Panc1 (cell line): ENCODE results near the gene ANKRD40. TPM values are rescaled to one million over a fixed set of nuclear protein-coding genes. Genes with fewer than 3 reads are reported as not detected.

Experiments used
- ATAC-seq: fragments of 200-7000 bp; cut with Tn5 transposase; 2 replicates; pipeline ENCODE4 v1.9.1; 2020; ENCODE audit warnings: mild to moderate bottlenecking, moderate library complexity
- BruUV-seq: library from RNA; stranded (reverse); fragments of 400-500 nt; replicated peaks from 2 replicates; lab custom pipeline; 2021; lab: Mats Ljungman, UMichigan
- CTCF ChIA-PET: fragments of 300-600 bp; sonication (Branson Sonifier 250); formaldehyde crosslinking; loops from one replicate; lab custom pipeline; 2022; ENCODE audit warnings: antibody characterized with exemption; lab: Charles Lee
- POLR2A ChIA-PET: fragments of 300-600 bp; sonication (Branson Sonifier 250); formaldehyde crosslinking; loops from one replicate; lab custom pipeline; 2022; ENCODE audit warnings: antibody characterized with exemption; lab: Charles Lee
- DNase-seq: peaks from one replicate; pipeline ENCODE4 v3.0.0-alpha.2; 2010; ENCODE audit warnings: low read depth, low spot score
- H3K27ac ChIP-seq: 2 replicates; pipeline ENCODE4 v1.5.1; 2011; ENCODE audit warnings: mild to moderate bottlenecking, low read length, inconsistent platforms
- H3K27me3 ChIP-seq: fragments of 200-500 bp; sonication (Bioruptor generic); 2 replicates; pipeline ENCODE4 v1.6.0; 2014; ENCODE audit warnings: low read length, inconsistent platforms; ENCODE audit not compliant: control insufficient read depth, insufficient read depth
- H3K36me3 ChIP-seq: fragments of 200-500 bp; sonication (Bioruptor generic); 2 replicates; pipeline ENCODE4 v1.5.1; 2014; ENCODE audit warnings: inconsistent platforms, mild to moderate bottlenecking, low read length, moderate library complexity; ENCODE audit not compliant: control insufficient read depth, insufficient read depth
- H3K4me1 ChIP-seq: 2 replicates; pipeline ENCODE4 v1.5.1; 2011; ENCODE audit warnings: inconsistent platforms, mild to moderate bottlenecking, low read length, moderate library complexity; ENCODE audit not compliant: control insufficient read depth, insufficient read depth
- H3K4me3 ChIP-seq, 2 experiments: 2 replicates each; pipeline ENCODE4 v1.5.1; 2011 to 2012; ENCODE audit warnings: low read depth in 2 of 2, low read length in 2 of 2, mild to moderate bottlenecking in 2 of 2, inconsistent platforms in 1 of 2, moderate library complexity in 1 of 2
- H3K9me3 ChIP-seq: fragments of 200-500 bp; sonication (Bioruptor generic); 2 replicates; pipeline ENCODE4 v1.5.1; 2014; ENCODE audit warnings: low read depth, mild to moderate bottlenecking, inconsistent platforms, low read length, moderate library complexity; ENCODE audit not compliant: control insufficient read depth, insufficient read depth
- POLR2AphosphoS5 ChIP-seq: IDR thresholded peaks from 2 replicates; pipeline ENCODE4 v1.6.1; 2012; ENCODE audit warnings: mild to moderate bottlenecking, low read depth, low read length, moderate library complexity
- SIN3A ChIP-seq: IDR thresholded peaks from 2 replicates; pipeline ENCODE4 v1.6.1; 2012; ENCODE audit warnings: low read depth, mild to moderate bottlenecking, low read length, moderate library complexity, borderline replicate concordance; ENCODE audit not compliant: insufficient read depth
- TCF7L2 ChIP-seq: IDR thresholded peaks from 2 replicates; pipeline ENCODE4 v1.6.1; 2011; ENCODE audit warnings: mild to moderate bottlenecking, low read depth, low read length, inconsistent platforms
- in situ Hi-C: cut with HindIII; loops from 2 replicates; pipeline ENCODE4 v1.10.0; 2016; ENCODE audit warnings: low sequenced_read_pairs, low pct_unique_long_range_greater_than_20kb
- intact Hi-C: fragments of 100-400 bp; cut with micrococcal nuclease; formaldehyde crosslinking; loops from one replicate; pipeline ENCODE4 v1.10.0; 2022; ENCODE audit not compliant: unreplicated experiment
- total RNA-seq: library from RNA; stranded (reverse); gene quantifications from one replicate; pipeline ENCODE4 v1.2.1, GENCODE V29; 2021; ENCODE audit not compliant: unreplicated experiment
- TF ChIP-seq, protein P1 (sequence below), 2 experiments: IDR thresholded peaks; 2 replicates each; pipeline ENCODE4 v1.6.1; 2011 to 2012; ENCODE audit warnings: low read depth in 2 of 2, control low read depth in 1 of 2, low read length in 1 of 2, mild to moderate bottlenecking in 1 of 2, moderate library complexity in 1 of 2; ENCODE audit not compliant: insufficient read depth in 1 of 2
- TF ChIP-seq, protein P2 (sequence below): fragments of 450-650 bp; IDR thresholded peaks from 2 replicates; pipeline ENCODE4 v1.5.1; 2017; ENCODE audit warnings: mild to moderate bottlenecking

Gene ANKRD40
- total RNA-seq, 1 experiment from 2014 or later: 57.2 TPM

DNA sequence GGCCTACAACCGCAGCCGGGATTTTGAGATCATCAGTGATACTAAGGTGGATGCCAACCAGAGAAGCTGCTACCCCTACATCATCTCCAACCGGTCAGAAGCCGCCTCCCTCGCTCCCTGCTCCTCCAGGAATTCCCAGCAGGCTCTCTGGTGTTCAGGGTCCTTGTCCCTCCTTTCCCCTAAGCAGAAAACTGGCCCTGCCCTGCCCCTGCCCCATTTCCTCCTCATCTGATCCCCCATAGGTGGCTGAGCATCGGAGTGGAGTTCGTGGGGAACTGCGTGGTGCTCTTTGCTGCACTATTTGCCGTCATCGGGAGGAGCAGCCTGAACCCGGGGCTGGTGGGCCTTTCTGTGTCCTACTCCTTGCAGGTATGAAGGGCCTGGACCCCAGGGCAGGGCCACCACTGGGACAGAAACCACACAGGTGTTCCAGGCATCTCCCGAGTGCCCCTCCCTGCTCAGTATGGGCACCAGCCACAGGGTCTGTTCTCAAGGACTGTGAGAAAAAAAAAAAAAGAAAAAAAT lies 29.8 kb downstream of the ANKRD40 start:
- intact Hi-C loops: no loop called here
- no peak overlapping the region for H3K4me3 ChIP-seq
- in situ Hi-C loops: no loop called here
- H3K27me3 ChIP-seq: no peaks in the 10 kb centered on the region
- no peak overlapping the region; the same call in 1 of the 2 replicates for H3K27ac ChIP-seq
- POLR2A ChIA-PET: interaction anchor here (0.7 kb wide), 1 partner anchor 77 kb away, joined by 4 read pairs; no protein-coding TSS in a partner anchor
- H3K4me1 ChIP-seq: peaks cover 9% of the 10 kb centered on the region
- no TSS peak for BruUV-seq
- H3K36me3 ChIP-seq: no peaks in the 10 kb centered on the region
- TF ChIP-seq SIN3A: no peak
- no peak for TF ChIP-seq POLR2AphosphoS5
- TF ChIP-seq TCF7L2: no peak
- TF ChIP-seq, protein P1, sequence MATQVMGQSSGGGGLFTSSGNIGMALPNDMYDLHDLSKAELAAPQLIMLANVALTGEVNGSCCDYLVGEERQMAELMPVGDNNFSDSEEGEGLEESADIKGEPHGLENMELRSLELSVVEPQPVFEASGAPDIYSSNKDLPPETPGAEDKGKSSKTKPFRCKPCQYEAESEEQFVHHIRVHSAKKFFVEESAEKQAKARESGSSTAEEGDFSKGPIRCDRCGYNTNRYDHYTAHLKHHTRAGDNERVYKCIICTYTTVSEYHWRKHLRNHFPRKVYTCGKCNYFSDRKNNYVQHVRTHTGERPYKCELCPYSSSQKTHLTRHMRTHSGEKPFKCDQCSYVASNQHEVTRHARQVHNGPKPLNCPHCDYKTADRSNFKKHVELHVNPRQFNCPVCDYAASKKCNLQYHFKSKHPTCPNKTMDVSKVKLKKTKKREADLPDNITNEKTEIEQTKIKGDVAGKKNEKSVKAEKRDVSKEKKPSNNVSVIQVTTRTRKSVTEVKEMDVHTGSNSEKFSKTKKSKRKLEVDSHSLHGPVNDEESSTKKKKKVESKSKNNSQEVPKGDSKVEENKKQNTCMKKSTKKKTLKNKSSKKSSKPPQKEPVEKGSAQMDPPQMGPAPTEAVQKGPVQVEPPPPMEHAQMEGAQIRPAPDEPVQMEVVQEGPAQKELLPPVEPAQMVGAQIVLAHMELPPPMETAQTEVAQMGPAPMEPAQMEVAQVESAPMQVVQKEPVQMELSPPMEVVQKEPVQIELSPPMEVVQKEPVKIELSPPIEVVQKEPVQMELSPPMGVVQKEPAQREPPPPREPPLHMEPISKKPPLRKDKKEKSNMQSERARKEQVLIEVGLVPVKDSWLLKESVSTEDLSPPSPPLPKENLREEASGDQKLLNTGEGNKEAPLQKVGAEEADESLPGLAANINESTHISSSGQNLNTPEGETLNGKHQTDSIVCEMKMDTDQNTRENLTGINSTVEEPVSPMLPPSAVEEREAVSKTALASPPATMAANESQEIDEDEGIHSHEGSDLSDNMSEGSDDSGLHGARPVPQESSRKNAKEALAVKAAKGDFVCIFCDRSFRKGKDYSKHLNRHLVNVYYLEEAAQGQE (IDR thresholded peaks at IDR 0.05; ENCODE audit: insufficient read depth in 1 of 2, low read depth in 2 of 2, low read length in 1 of 2): no peak
- TF ChIP-seq, protein P2, sequence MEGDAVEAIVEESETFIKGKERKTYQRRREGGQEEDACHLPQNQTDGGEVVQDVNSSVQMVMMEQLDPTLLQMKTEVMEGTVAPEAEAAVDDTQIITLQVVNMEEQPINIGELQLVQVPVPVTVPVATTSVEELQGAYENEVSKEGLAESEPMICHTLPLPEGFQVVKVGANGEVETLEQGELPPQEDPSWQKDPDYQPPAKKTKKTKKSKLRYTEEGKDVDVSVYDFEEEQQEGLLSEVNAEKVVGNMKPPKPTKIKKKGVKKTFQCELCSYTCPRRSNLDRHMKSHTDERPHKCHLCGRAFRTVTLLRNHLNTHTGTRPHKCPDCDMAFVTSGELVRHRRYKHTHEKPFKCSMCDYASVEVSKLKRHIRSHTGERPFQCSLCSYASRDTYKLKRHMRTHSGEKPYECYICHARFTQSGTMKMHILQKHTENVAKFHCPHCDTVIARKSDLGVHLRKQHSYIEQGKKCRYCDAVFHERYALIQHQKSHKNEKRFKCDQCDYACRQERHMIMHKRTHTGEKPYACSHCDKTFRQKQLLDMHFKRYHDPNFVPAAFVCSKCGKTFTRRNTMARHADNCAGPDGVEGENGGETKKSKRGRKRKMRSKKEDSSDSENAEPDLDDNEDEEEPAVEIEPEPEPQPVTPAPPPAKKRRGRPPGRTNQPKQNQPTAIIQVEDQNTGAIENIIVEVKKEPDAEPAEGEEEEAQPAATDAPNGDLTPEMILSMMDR: no peak
- no peak for ATAC-seq
- DNase-seq: no peak
- H3K9me3 ChIP-seq: no peaks in the 10 kb centered on the region
- CTCF ChIA-PET: interaction anchor here (0.7 kb wide), 1 partner anchor 14 kb away, joined by 3 read pairs; no protein-coding TSS in a partner anchor

DNA sequence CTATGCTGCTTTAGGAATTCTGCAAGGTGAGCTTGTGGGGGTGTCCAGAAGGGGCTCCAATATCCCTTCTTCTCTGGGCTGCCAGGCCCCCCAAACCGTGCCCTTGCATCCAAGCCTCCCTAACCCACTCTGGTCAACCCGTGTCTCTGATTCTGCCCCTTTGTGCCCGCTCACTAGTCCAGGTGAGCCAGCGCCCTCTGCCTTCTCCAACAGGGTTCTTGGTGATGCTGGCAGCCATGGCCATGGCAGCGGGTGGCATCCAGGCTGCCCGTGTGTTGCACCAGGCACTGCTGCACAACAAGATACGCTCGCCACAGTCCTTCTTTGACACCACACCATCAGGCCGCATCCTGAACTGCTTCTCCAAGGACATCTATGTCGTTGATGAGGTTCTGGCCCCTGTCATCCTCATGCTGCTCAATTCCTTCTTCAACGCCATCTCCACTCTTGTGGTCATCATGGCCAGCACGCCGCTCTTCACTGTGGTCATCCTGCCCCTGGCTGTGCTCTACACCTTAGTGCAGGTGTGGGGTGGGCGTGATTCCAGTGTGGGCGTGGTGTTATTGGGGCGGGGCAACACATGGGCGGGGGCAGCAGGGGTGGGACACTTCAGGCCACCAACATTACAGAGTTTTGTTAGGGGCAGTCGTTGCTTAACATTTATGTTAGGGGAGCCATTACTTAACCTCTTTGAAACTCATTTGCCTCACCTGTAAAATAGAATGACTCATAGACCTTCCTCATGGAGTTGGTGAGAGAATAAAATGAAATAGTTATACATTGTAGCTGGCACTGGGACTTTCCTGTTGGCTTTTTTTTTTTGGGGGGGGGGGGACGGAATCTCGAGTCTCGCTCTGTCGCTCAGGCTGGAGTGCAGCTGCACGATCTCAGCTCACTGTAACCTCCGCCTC lies 31.4 kb downstream of the ANKRD40 start:
- POLR2A ChIA-PET: interaction anchor here (0.7 kb wide), 1 partner anchor 303 kb away, joined by 4 read pairs; no protein-coding TSS in a partner anchor
- Histone ChIP-seq H3K36me3 (no peaks in the 10 kb centered on the region), H3K4me3 (no peak overlapping the region), H3K27ac (no peak overlapping the region), H3K9me3 (no peaks in the 10 kb centered on the region), H3K4me1 (peaks cover 3% of the 10 kb centered on the region), H3K27me3 (no peaks in the 10 kb centered on the region)
- TF ChIP-seq, protein P1 (IDR thresholded peaks at IDR 0.05; ENCODE audit: insufficient read depth in 1 of 2, low read depth in 2 of 2, low read length in 1 of 2): no peak
- TF ChIP-seq SIN3A (no peak), POLR2AphosphoS5 (no peak), TCF7L2 (no peak)
- TF ChIP-seq, protein P2: no peak
- DNase-seq: no peak
- no peak for ATAC-seq
- BruUV-seq: no TSS peak
- CTCF ChIA-PET: no interaction called here
- in situ Hi-C loops: no loop called here
- intact Hi-C loops: no loop called here
